NT2/D1 (cell line): Measurements from ENCODE around the gene NOVA2.

ENCODE experiments used
- DNase-seq: peaks from one replicate; pipeline ENCODE4 v3.0.0-alpha.2; 2011; ENCODE audit warnings: low read depth, low spot score
- H3K27me3 ChIP-seq: 2 replicates; pipeline ENCODE4 v1.6.0; 2011; ENCODE audit warnings: mild to moderate bottlenecking; ENCODE audit not compliant: insufficient read length, insufficient read depth
- H3K36me3 ChIP-seq: 2 replicates; pipeline ENCODE4 v1.6.1; 2011; ENCODE audit warnings: mild to moderate bottlenecking, low read length, mixed read lengths; ENCODE audit not compliant: insufficient read depth, insufficient read length
- H3K4me1 ChIP-seq: 2 replicates; pipeline ENCODE4 v1.5.1; 2011; ENCODE audit not compliant: insufficient read depth, insufficient read length
- H3K4me3 ChIP-seq: 2 replicates; pipeline ENCODE4 v1.5.1; 2011; ENCODE audit warnings: low read depth; ENCODE audit not compliant: insufficient read length
- H3K9ac ChIP-seq: 2 replicates; pipeline ENCODE4 v1.6.0; 2011; ENCODE audit warnings: low read depth; ENCODE audit not compliant: insufficient read length
- H3K9me3 ChIP-seq: 2 replicates; pipeline ENCODE4 v1.5.1; 2011; ENCODE audit warnings: mild to moderate bottlenecking, low read length; ENCODE audit not compliant: insufficient read depth
- SUZ12 ChIP-seq: IDR thresholded peaks from 2 replicates; pipeline ENCODE4 v1.6.1; 2011; ENCODE audit not compliant: insufficient read length, insufficient read depth; ENCODE audit errors: extremely low read depth
- YY1 ChIP-seq: IDR thresholded peaks from 2 replicates; pipeline ENCODE4 v1.6.1; 2011; ENCODE audit not compliant: insufficient read length, insufficient read depth
- ZNF274 ChIP-seq: IDR thresholded peaks from 2 replicates; pipeline ENCODE4 v1.6.1; 2011; ENCODE audit warnings: mild to moderate bottlenecking, low read depth, low read length

The NOVA2 gene

DNA sequence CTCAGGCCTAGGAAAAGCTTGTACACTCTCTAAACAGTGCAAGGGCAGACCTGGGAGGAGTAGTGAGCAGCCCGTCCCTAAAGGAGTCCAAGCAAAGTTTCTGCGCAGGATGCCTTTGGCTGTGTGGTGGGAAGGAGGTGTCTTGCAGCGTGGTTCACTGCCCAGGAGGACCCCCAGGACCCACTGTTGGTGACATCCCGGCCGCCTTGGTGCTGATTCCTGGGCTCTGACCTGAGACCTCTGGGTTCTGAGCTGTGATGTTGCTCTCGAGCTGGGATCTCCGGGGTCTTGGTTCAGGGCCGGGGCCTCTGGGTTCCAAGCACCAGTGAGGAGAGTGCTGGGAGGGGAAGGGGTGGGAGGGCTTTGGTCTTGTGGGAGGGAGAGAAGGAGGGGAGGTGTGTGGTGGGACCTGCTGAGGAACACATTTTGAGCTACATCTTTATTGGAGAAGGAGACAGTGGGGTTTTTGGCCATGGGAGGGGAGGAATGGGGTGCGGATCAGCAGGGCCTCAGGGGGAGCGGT, 45.1 kb upstream of the NOVA2 start:
- peaks cover 16% of the 10 kb centered on the region for H3K4me1 ChIP-seq
- no peak for DNase-seq
- no peaks in the 10 kb centered on the region for H3K9me3 ChIP-seq
- no peak for TF ChIP-seq ZNF274
- no peak for TF ChIP-seq SUZ12
- no peak for TF ChIP-seq YY1
- peaks cover 8% of the 10 kb centered on the region for H3K36me3 ChIP-seq
- no peak overlapping the region for H3K9ac ChIP-seq
- peaks cover 26% of the 10 kb centered on the region for H3K27me3 ChIP-seq
- H3K4me3 ChIP-seq, result no peak overlapping the region

DNA sequence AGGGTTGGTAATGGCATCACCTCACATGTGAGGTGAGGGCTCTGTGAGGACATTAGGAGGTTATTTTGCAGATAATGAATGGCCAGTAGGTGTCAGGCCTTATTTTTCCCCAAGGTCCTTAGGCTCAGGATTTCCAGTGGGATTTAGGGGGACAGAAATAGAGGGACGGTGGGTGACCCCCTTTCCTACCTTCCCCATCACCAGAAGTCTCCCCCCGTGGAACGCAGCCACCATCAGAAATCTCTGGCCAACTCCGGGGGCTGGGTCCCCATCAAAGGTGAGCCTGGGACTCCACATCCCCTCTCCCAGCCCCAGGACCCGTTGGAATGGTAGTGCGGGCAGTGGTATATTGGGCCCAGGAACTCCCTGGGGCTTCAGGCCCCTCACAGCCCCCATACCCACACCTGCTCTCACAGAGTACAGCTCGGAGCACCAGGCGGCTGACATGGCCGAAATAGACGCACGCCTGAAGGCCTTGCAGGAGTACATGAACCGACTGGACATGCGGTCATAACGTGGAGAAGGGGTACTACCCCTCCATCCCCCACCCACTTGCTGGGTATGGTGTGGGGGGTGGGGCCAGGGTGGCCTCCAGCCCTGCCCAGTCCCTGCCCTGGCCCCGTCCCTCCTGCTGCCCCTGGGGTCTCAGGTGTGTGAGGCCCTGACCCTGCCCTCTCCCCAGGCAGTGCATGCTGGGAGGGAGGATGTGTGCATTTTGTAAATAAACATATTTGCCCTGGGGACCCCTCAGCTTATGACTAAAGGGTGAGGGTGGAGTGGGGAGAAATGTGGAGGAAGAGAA, 44.4 kb upstream of the NOVA2 start:
- no peak for DNase-seq
- no peak for TF ChIP-seq ZNF274
- TF ChIP-seq SUZ12, result no peak
- no peak for TF ChIP-seq YY1
- no peak overlapping the region for H3K9ac ChIP-seq
- H3K27me3 ChIP-seq, result peaks cover 27% of the 10 kb centered on the region
- H3K9me3 ChIP-seq, result no peaks in the 10 kb centered on the region
- peaks cover 8% of the 10 kb centered on the region for H3K36me3 ChIP-seq
- H3K4me1 ChIP-seq, result peaks cover 16% of the 10 kb centered on the region
- H3K4me3 ChIP-seq, result no peak overlapping the region

DNA sequence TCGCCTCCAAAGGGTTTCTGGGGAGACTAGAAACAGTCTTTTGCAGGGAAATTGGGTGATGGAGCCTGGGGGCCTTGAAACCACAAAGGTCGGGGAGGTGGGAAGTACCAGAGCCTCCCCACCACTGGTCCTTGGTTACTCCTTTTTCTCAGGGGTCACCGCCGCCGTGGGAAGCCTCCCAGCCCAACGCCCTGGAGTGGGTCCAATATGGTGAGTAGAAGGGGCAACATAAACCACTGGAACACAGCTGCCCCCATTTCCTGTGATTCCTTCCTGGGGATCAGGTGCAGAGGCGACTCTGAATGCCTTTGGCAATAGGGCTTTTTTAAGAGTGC, 43.4 kb upstream of the NOVA2 start:
- H3K4me3 ChIP-seq, result no peak overlapping the region

DNA sequence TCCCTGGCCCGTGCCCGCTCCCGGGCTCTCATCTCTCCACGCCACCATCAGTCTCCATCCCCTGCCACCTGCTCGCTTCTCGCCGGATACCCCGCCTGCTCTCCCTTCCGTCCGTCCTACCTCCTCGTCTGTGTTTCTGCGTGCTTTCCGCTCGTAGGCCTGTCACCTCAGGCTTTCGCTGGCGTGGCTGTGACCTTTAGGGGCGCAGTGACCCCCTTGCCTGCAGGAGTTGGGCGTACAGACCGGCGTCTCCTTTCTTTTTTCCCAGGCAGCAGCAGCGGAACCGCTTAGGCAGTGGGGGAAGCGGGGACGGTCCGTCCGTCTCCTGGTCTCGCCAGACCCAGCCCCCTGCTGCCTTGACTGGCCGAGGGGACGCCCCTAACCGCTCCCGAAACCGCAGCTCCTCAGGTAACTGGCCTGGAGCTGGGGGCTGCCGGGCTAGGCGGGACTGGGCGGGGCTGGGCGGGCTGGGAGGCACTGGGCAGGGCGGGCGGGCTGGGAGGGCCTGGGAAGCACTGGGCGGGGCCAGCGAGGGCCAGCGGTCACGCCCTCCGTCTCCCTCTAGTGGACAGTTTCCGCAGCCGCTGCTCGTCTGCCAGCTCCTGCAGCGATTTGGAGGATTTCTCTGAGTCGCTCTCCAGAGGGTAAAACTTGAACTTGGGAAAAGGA, 42.9 kb upstream of the NOVA2 start:
- no peaks in the 10 kb centered on the region for H3K9me3 ChIP-seq
- H3K4me1 ChIP-seq, result peaks cover 11% of the 10 kb centered on the region
- peak overlapping the region; percentile 33 for H3K4me3 ChIP-seq
- H3K36me3 ChIP-seq, result peaks cover 8% of the 10 kb centered on the region
- H3K9ac ChIP-seq, result peak overlapping the region; percentile 67
- TF ChIP-seq ZNF274, result no peak
- no peak for TF ChIP-seq YY1
- TF ChIP-seq SUZ12, result no peak
- H3K27me3 ChIP-seq, result peaks cover 27% of the 10 kb centered on the region
- peak; percentile 61 for DNase-seq

More for the DNA sequence above, 43.4 kb upstream of the NOVA2 start:
- peaks cover 27% of the 10 kb centered on the region for H3K27me3 ChIP-seq
- H3K9me3 ChIP-seq, result no peaks in the 10 kb centered on the region
- H3K9ac ChIP-seq, result no peak overlapping the region
- peaks cover 14% of the 10 kb centered on the region for H3K4me1 ChIP-seq
- H3K36me3 ChIP-seq, result peaks cover 8% of the 10 kb centered on the region
- TF ChIP-seq YY1 (no peak), SUZ12 (no peak), ZNF274 (no peak)
- no peak for DNase-seq

DNA sequence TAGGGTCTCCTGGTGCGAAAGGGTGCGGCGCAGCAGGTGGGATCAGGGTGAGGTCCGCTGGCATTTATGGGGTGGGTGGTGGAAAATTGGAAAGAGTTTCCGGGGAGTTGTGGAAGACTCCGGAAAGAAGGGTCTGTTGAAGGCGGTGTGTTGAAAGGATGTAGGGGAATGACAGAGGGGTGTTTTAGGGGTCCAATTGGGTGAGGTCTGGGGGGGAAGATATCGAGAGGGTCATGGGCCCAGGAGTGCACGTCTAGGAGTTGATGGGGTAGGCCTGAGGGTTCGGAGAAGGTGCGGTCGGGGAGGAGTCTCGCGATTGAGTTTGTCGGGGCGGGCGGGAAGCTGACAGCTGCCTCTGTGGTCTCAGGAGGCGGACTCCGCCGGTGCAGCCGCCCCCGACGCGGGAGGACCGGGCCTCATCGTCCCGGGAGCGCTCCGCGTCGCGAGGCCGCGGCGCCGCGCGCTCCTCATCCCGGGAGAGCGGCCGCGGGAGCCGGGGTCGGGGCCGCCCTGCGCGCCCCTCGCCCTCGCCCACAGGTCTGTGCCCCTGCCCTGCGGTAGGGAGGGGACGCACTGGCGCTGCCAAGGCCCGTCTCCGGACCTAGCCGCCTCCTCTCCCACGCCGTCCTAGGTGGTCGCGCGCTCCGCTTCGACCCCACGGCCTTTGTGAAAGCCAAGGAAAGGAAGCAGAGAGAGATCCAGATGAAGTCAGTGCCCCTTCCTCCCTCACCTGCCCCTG, 42.2 kb upstream of the NOVA2 start:
- H3K4me3 ChIP-seq, result peak overlapping the region; percentile 33
- peak; percentile 93 for TF ChIP-seq SUZ12
- TF ChIP-seq ZNF274, result no peak

DNA sequence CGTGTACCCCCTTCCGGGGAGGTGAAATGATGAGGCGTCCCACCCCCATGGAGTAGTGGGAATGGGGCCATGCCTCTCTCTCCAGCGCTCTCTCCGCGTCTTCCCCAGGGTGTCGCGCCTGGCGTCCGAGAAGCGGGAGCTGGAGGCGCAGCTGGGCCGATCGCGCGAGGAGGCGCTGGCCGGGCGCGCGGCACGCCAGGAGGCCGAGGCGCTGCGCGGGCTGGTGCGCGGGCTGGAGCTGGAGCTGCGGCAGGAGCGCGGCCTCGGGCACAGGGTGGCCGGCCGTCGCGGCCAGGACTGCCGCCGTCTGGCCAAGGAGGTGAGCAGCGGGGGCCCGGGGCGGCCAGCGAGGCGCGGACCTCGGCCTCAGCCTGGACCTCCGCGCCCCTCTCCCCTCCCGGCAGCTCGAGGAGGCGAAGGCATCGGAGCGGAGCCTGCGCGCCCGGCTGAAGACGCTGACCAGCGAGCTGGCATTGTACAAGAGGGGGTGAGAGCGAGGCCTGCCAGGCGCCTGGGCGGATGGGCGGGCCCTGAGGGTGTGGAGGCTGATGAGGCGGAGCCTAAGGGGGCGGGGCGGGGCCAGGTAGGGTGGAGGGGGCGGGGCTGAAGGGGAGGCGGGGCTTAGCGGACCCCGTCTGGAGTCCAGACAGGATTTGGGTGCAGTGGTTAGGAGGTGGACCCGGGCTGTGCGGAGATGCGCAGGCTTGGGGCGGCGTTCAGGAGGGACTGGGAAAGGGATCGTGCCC, 41.4 kb upstream of the NOVA2 start:
- DNase-seq, result peak; percentile 50
- Histone ChIP-seq H3K9me3 (no peaks in the 10 kb centered on the region), H3K4me3 (peak overlapping the region; percentile 43), H3K9ac (peak overlapping the region; percentile 67), H3K36me3 (peaks cover 8% of the 10 kb centered on the region), H3K4me1 (peaks cover 7% of the 10 kb centered on the region), H3K27me3 (peaks cover 27% of the 10 kb centered on the region)
- TF ChIP-seq ZNF274 (no peak), SUZ12 (no peak), YY1 (no peak)

More for the DNA sequence above, 42.2 kb upstream of the NOVA2 start:
- Histone ChIP-seq H3K27me3 (peaks cover 27% of the 10 kb centered on the region), H3K36me3 (peaks cover 8% of the 10 kb centered on the region), H3K9ac (peak overlapping the region; percentile 67), H3K9me3 (no peaks in the 10 kb centered on the region), H3K4me1 (peaks cover 9% of the 10 kb centered on the region)
- DNase-seq, result no peak
